K562 treated with DMSO at 1 percent for 12 hours (cell line): Measurements from ENCODE around the gene KRTAP6-1. TPM values are rescaled to one million over a fixed set of nuclear protein-coding genes. Genes with fewer than 3 reads are reported as not detected.

ENCODE experiments used
- total RNA-seq: library from RNA; unstranded; fragments of 300-600 nt; gene quantifications from 2 replicates; pipeline ENCODE4 v1.2.3, GENCODE V29; 2022; ENCODE audit not compliant: insufficient read depth

The KRTAP6-1 gene, protein sequence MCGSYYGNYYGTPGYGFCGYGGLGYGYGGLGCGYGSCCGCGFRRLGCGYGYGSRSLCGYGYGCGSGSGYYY
- not detected in 2 replicates for total RNA-seq

DNA sequence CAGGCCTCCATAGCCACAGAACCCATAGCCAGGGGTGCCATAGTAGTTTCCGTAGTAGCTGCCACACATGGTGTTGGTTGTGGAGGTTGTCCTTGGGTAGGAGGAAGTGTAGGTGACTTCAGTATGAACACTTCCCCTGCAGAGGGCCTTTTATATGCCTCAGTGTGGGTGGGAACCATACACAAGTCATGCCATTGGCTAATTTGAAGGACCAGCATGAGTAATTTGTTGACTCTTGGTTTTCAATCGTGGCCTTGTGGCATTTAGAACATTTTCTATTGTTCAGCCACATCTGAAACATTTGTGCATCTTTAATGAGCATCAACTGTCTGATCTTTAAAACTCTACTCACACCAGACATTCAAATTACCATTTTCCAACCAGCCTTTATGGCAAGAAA is at the start of gene KRTAP6-1:
TSS of gene KRTAP6-1 (minus strand) at position 95 of the 400 bp plus-strand sequence. CDS start at position 69, 26 bp downstream.

DNA sequence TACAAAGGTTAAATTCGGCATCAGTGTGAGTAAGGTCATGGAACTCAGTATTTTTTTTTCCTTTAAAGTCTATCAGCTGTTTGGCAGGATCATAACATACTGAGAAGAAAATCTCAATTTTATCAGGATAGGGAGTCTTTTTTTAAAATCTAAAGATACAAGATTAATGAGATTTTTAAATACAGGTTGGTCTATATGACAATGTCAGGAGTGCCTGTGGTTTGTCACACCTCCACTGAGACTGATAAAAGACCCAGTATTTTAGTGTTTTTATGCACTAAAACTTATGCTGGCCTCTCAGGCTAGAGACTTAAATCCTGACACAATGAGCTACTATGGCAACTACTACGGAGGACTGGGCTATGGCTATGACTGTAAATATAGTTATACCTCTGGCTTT is 28.8 kb upstream of the KRTAP6-1 start, which contains the start of gene KRTAP20-3:
TSS of gene KRTAP20-3 (plus strand) at position 301 of the 400 bp plus-strand sequence.

DNA sequence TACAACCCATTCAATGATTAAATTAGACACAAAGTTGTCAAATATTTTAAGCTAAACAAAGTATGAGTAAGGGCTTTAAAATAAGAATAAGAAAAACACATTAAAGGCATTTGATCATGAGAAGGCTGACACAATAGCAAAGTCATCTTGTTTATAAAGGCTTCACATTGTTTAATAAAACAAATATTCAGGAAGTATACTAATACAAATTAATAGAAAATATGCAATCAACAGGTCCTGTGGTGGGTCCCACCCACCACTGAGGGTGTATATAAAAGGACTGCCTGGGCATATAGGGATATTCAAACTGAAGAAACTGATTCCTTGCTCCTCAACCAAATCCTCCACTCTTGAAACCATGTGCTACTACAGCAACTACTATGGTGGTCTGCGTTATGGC is 21.2 kb upstream of the KRTAP6-1 start, which contains the start of gene KRTAP20-2:
TSS of gene KRTAP20-2 (plus strand) at position 301 of the 400 bp plus-strand sequence. CDS start at position 359, 58 bp downstream.

DNA sequence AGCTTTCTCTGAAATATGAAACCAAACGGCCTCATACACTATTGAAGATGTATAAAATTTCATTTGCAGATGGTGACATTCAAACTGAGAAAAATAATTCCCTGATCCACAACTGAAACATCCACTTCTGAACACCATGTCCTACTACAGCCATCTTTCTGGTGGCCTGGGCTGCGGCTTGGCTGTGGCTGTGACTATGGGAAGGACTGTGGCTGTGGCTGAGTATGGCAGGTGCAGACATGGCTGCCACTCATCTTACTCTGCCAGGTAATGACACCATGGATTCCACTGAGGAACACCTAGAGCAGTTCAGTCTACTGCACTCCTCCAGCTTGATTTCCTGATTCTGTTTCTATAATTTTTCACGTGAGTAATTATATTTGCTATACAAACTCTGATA is 6.8 kb upstream of the KRTAP6-1 start, which contains the start of gene KRTAP20-4:
TSS of gene KRTAP20-4 (plus strand) at position 106 of the 400 bp plus-strand sequence.

DNA sequence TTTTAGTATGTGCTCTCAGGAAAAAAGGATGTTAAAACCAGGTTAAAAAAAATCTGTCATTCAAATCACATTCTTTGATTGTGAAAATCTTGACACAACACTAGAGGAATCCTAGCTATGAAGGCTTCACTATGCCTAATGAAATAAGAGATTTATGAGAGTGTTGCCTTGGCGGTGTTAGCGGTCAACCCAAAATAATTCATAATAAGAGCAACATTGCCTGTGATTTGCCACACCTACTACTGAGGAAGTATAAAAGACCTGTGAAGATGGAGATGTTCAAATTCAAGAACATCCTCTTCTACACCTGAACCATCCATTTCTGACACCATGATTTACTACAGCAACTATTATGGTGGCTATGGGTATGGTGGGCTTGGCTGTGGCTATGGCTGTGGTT is 2.4 kb upstream of the KRTAP6-1 start, which contains the start of gene KRTAP20-1:
TSS of gene KRTAP20-1 (plus strand) at position 301 of the 400 bp plus-strand sequence. CDS start at position 331, 30 bp downstream.

DNA sequence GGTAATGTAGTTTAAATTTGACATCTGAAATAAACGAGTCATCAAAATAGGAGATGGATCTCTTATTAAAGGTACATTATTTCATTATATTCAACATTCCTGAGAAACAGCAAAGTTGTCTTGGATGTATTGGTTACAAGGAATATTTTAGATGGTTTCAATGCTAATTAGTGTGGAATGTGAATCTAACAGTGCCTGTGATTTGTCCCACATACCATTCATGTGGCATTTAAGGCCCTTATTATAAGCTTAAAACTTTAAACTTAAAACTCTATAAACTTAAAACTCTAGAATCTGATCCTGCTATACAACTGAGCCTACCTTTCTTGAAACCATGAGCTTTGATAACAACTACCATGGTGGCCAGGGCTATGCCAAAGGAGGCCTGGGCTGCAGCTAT is 12.9 kb downstream of the KRTAP6-1 start, which contains the start of gene KRTAP22-1:
TSS of gene KRTAP22-1 (plus strand) at position 301 of the 400 bp plus-strand sequence.

DNA sequence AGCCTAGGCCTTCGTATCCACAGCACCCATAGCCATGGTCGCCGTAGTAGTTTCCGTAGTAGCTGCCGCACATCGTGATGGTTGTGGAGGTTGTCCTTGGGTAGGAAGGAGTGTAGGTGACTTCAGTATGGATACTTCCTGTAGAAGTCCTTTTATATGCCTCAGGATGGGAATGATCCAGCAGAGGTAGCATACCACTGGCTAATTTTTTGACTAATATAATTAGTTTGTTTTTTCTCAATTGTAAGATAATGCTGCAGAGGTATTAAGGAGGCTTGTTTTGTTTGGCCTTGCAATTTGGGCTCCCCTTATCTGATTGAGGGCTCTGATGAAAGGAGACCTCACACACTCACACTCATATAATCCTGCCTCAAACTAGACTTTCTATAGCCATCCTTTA is 14.9 kb downstream of the KRTAP6-1 start, which contains the start of gene KRTAP6-2:
TSS of gene KRTAP6-2 (minus strand) at position 101 of the 400 bp plus-strand sequence. CDS start at position 73, 28 bp downstream.

DNA sequence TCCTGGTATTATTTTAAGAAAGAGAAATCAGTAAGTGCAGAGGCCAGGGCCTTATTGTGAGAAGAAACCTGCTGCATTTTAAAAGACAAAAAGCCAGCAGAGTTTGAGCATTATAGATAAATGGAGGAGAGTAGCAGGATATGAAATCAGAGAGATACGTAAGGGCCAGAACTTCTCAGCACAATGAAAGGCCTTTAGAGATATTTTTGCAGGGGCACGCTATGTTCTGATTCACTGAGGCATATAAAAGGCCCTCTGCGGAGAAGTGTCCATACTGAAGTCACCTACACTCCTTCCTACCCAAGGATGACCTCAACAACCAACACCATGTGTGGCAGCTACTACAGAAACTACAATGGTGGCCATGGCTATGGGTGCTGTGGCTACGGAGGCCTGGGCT is 21.6 kb downstream of the KRTAP6-1 start, which contains the start of gene KRTAP6-3:
TSS of gene KRTAP6-3 (plus strand) at position 301 of the 400 bp plus-strand sequence. CDS start at position 307, 6 bp downstream.

DNA sequence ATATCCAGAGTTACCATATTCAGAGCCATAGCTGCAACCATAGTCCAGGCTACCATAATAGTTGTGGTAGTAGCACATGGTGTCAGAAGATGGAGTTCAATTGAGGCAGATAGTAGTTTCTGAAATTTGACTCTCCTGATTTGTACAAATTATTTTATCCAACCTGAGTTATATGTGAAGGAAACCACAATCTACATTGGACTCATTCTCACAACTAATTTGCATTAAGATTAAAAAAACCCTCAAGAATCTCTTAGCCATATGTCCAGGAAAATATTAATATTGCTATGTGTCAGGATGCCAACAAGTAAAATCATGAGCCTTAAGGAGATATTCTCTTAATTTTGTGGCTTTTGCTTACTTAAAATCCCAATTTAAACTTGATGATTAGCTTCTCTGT is 23.4 kb downstream of the KRTAP6-1 start, which contains the start of gene KRTAP22-2:
TSS of gene KRTAP22-2 (minus strand) at position 101 of the 400 bp plus-strand sequence.

Other genes with a start within 250 kb of the KRTAP6-1 start
- not detected in 2 replicates for gene KRTAP13-2, start 241.7 kb downstream of the KRTAP6-1 start, total RNA-seq
- not detected in 2 replicates for gene KRTAP13-1, start 217.9 kb downstream of the KRTAP6-1 start, total RNA-seq
- gene KRTAP13-3, start 188.0 kb downstream of the KRTAP6-1 start, total RNA-seq: not detected in 2 replicates
- gene KRTAP13-4, start 183.7 kb downstream of the KRTAP6-1 start, total RNA-seq: not detected in 2 replicates
- not detected in 2 replicates for gene KRTAP15-1, start 173.7 kb downstream of the KRTAP6-1 start, total RNA-seq
- not detected in 2 replicates for gene KRTAP19-1, start 133.6 kb downstream of the KRTAP6-1 start, total RNA-seq
- gene KRTAP19-2, start 126.5 kb downstream of the KRTAP6-1 start, total RNA-seq: not detected in 2 replicates
- gene KRTAP19-3, start 121.9 kb downstream of the KRTAP6-1 start, total RNA-seq: not detected in 2 replicates
- gene KRTAP19-4, start 116.8 kb downstream of the KRTAP6-1 start, total RNA-seq: not detected in 2 replicates
- not detected in 2 replicates for gene KRTAP19-5, start 111.8 kb downstream of the KRTAP6-1 start, total RNA-seq
- not detected in 2 replicates for gene KRTAP19-6, start 72.1 kb downstream of the KRTAP6-1 start, total RNA-seq
- not detected in 2 replicates for gene KRTAP19-7, start 52.6 kb downstream of the KRTAP6-1 start, total RNA-seq
- not detected in 2 replicates for gene KRTAP22-2, start 23.5 kb downstream of the KRTAP6-1 start, total RNA-seq
- gene KRTAP6-3, start 21.5 kb downstream of the KRTAP6-1 start, total RNA-seq: not detected in 2 replicates
- not detected in 2 replicates for gene KRTAP6-2, start 15.0 kb downstream of the KRTAP6-1 start, total RNA-seq
- not detected in 2 replicates for gene KRTAP22-1, start 12.8 kb downstream of the KRTAP6-1 start, total RNA-seq
- not detected in 2 replicates for gene KRTAP20-1, start 2.5 kb upstream of the KRTAP6-1 start, total RNA-seq
- not detected in 2 replicates for gene KRTAP20-4, start 6.7 kb upstream of the KRTAP6-1 start, total RNA-seq
- not detected in 2 replicates for gene KRTAP20-2, start 21.3 kb upstream of the KRTAP6-1 start, total RNA-seq
- gene KRTAP20-3, start 28.9 kb upstream of the KRTAP6-1 start, total RNA-seq: not detected in 2 replicates
- gene KRTAP21-3, start 104.8 kb upstream of the KRTAP6-1 start, total RNA-seq: not detected in 2 replicates
- not detected in 2 replicates for gene KRTAP21-2, start 133.3 kb upstream of the KRTAP6-1 start, total RNA-seq
- not detected in 2 replicates for gene KRTAP21-1, start 141.5 kb upstream of the KRTAP6-1 start, total RNA-seq
- not detected in 2 replicates for gene KRTAP8-1, start 199.3 kb upstream of the KRTAP6-1 start, total RNA-seq
- not detected in 2 replicates for gene KRTAP7-1, start 215.8 kb upstream of the KRTAP6-1 start, total RNA-seq